ENCODE data around the gene HMCN2. TPM values are rescaled to one million over a fixed set of nuclear protein-coding genes. Genes with fewer than 3 reads are reported as not detected.

The HMCN2 gene
- total RNA-seq, 2 experiments from 2014 or later, result not detected

DNA sequence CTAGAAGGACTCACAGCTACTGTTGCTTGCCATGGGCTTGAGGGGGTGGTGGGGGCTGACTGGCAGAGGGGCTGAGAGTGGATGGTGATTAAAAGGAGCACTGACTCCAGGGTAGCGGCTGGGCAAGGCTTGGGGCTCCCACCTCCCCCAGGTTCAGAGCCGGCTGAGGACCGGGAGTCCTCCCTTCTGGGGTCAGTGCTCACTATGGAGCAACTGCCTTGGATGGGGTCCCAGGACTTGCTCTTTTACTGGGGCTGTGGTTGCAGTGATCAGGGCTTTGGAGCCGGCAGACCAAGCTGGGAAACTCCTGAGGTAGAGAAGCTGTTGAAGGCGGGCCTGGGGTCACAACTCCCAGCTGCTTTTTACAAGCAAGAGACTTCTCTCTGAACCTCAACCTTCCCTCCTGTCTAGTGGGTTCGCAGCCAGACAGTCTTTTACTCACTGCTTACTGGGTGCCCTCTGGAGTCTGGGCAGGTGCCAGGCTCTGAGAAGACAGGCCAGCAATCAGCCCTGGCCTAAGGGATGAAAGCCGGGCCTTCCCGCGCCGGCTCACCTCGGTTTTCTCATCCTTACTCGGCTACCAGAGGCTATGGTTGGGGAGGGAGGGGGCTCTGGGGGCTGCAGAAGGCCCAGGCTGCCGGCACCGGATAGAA lies 178.4 kb downstream of the HMCN2 start:
- DNase-seq (ENCODE audit: low spot score), result no peak
- POLR2A ChIA-PET, result no interaction called here

DNA sequence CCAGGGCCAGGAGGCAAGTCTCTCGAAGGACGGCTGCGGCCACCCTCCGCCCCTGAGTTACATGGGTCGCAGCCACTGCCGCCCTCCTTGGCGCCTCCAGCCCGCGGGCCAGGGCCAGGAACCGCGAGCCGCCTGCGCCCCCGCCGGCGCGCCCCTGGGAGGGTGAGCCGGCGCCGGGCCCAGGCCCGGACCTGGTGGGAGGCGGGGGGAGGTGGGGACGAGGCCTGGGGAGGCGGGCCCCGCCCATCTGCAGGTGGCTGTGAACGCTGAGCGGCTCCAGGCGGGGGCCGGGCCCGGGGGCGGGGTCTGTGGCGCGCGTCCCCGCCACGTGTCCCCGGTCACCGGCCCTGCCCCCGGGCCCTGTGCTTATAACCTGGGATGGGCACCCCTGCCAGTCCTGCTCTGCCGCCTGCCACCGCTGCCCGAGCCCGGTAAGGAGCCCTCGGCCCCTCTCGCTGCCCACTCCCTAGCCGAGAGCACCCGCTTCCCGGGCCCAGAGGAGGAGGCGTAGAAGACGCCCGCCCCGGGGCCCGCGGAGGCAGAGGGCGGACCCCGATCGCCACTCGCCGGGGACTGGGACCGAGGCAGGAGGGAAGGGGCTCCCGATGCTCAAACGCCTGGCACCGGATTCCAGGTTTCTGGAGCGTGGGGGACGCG lies 179.1 kb downstream of the HMCN2 start, which contains the start of gene ASS1:
Gene ASS1 (plus strand): TSS at position 397 of the 657 bp plus-strand sequence. CDS start 7,268 bp downstream, outside the sequence.
- Histone ChIP-seq H3K4me2 (ENCODE audit: low read length) (no peak within 1 kb of the TSS), H3K9me3 (ENCODE audit: low read length) (peaks cover 14% of the 10 kb centered on the region), H3K4me1 (ENCODE audit: insufficient read depth, low read length, poor library complexity, severe bottlenecking) (peaks cover 9% of the 10 kb centered on the region), H2AFZ (ENCODE audit: low read length) (no peak within 1 kb of the TSS), H3K36me3 (ENCODE audit: insufficient read depth, low read length) (no peaks in the 10 kb centered on the region), H3K4me3 (ENCODE audit: low read depth, low read length, poor library complexity, severe bottlenecking) (no peak within 1 kb of the TSS), H3K27ac (ENCODE audit: low read depth, low read length, poor library complexity, severe bottlenecking) (no peak within 1 kb of the TSS), H3K9me2 (ENCODE audit: insufficient read depth, low read length) (no peaks in the 10 kb centered on the region), H3K79me2 (ENCODE audit: insufficient read depth, low read depth, low read length) (no peaks in the 10 kb centered on the region), H4K20me1 (ENCODE audit: insufficient read depth, low read length) (no peaks in the 10 kb centered on the region)
- peak; percentile 13 for DNase-seq (ENCODE audit: low spot score)
- POLR2A ChIA-PET, result no interaction called here
- TF ChIP-seq EZH2phosphoT487 (IDR thresholded peaks at IDR 0.05; ENCODE audit: borderline replicate concordance, low read depth, low read length) (no peak), CTCF (conservative IDR thresholded peaks at IDR 0.05; ENCODE audit: low read length) (no peak)
- intact Hi-C loops (cut with micrococcal nuclease; ENCODE audit: unreplicated experiment), result no loop called here
- CTCF ChIA-PET (ENCODE audit: unreplicated experiment), result no interaction called here
- BruUV-seq (replicated peaks), result no TSS peak

More for the DNA sequence above, 178.4 kb downstream of the HMCN2 start:
- no peaks in the 10 kb centered on the region for H4K20me1 ChIP-seq (ENCODE audit: insufficient read depth, low read length)
- no peaks in the 10 kb centered on the region for H3K79me2 ChIP-seq (ENCODE audit: insufficient read depth, low read depth, low read length)
- peaks cover 14% of the 10 kb centered on the region for H3K9me3 ChIP-seq (ENCODE audit: low read length)
- intact Hi-C loops (cut with micrococcal nuclease; ENCODE audit: unreplicated experiment), result no loop called here
- no peak for TF ChIP-seq EZH2phosphoT487 (IDR thresholded peaks at IDR 0.05; ENCODE audit: borderline replicate concordance, low read depth, low read length)
- TF ChIP-seq CTCF (conservative IDR thresholded peaks at IDR 0.05; ENCODE audit: low read length), result no peak
- CTCF ChIA-PET (ENCODE audit: unreplicated experiment), result no interaction called here
- no peak overlapping the region for H3K4me3 ChIP-seq (ENCODE audit: low read depth, low read length, poor library complexity, severe bottlenecking)
- H3K9me2 ChIP-seq (ENCODE audit: insufficient read depth, low read length), result no peaks in the 10 kb centered on the region
- no peak overlapping the region for H2AFZ ChIP-seq (ENCODE audit: low read length)
- no peak overlapping the region for H3K4me2 ChIP-seq (ENCODE audit: low read length)
- H3K27ac ChIP-seq (ENCODE audit: low read depth, low read length, poor library complexity, severe bottlenecking), result no peak overlapping the region
- no TSS peak for BruUV-seq (replicated peaks)
- H3K36me3 ChIP-seq (ENCODE audit: insufficient read depth, low read length), result no peaks in the 10 kb centered on the region
- H3K4me1 ChIP-seq (ENCODE audit: insufficient read depth, low read length, poor library complexity, severe bottlenecking), result peaks cover 9% of the 10 kb centered on the region

Data from OCI-LY7 (cell line).